GM10266 (cell line): Measurements from ENCODE around the gene ITPK1.
"Not testable (repeated sequence)": the region's sequence is repeated elsewhere in the genome, so short reads cannot be mapped to it uniquely, and the experiment has no call there.

Experiments used
- DNase-seq: peaks from one replicate; pipeline ENCODE4 v3.0.0; 2012; ENCODE audit errors: extremely low spot score
- TF ChIP-seq, protein P1 (sequence below): IDR thresholded peaks from 2 replicates; pipeline ENCODE4 v1.5.1; 2012; ENCODE audit warnings: mild to moderate bottlenecking, low read depth; ENCODE audit not compliant: control insufficient read depth, insufficient read depth; ENCODE audit errors: missing control alignments

ITPK1 gene

DNA sequence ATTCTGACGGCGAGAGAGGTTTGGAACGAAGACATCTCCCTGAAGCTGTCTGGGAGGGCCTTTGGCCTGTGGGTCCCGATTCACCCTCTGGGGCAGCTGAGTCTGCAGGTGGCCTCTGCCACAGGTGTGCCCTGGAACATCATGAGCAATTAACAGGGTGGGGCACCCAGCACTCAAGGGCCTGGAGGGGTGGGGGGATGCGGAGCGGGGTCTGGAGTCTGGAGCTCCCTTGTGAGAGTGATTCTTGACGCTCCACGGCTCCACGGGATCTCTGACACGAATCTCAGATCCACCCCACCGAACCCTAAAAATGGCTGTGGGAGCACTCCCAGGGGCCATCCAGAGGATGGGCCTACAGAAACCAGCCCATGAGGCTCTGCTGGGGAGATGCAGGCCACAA is 8.3 kb downstream of the ITPK1 start:
- TF ChIP-seq, protein P1, sequence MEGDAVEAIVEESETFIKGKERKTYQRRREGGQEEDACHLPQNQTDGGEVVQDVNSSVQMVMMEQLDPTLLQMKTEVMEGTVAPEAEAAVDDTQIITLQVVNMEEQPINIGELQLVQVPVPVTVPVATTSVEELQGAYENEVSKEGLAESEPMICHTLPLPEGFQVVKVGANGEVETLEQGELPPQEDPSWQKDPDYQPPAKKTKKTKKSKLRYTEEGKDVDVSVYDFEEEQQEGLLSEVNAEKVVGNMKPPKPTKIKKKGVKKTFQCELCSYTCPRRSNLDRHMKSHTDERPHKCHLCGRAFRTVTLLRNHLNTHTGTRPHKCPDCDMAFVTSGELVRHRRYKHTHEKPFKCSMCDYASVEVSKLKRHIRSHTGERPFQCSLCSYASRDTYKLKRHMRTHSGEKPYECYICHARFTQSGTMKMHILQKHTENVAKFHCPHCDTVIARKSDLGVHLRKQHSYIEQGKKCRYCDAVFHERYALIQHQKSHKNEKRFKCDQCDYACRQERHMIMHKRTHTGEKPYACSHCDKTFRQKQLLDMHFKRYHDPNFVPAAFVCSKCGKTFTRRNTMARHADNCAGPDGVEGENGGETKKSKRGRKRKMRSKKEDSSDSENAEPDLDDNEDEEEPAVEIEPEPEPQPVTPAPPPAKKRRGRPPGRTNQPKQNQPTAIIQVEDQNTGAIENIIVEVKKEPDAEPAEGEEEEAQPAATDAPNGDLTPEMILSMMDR: no peak
- DNase-seq: no peak

DNA sequence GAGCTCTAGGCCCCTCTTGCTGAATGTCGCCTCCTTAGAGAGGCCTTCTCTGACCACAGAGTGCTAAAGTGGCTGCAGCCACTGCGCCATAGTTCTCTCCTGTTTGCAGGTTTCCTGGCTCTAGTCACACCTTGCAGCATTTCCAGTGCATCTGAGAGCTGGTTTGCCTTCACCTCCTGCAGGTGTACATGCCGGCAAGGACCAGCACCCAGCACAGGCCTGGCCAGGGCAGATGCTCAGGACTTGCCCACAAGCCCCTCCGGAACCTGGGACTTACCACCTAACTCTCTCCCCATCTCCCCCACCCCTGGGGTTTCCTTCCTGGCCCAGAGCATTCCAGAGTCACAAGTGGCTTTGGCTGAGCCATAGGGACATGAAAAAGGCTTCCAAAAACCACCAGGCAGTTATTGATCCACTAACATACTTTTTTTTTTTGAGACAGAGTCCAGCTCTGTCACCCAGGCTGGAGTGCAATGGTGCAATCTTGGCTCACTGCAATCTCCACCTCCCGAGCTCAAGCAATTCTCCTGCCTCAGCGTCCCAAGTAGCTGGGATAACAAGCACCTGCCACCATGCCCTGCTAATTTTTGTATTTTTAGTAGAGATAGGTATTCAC is 9.1 kb downstream of the ITPK1 start:
- TF ChIP-seq, protein P1: no peak
- DNase-seq: no peak

DNA sequence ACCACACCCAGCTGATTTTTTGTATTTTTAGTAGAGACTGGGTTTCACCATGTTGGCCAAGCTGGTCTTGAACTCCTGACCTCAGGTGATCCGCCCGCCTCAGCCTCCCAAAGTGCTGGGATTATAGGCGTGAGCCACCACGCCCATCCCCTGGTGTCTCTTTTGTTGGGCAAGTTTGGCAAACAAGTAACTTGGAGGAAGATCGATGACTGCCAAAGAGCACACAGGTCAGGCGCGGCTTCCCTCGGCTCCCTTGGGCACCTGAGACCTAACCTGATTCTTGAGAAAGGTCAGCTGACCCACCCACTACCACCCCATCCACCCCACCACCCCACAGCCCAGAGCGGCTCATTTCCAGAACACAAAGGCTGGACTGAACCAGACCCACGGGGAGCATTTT is 9.9 kb downstream of the ITPK1 start:
- DNase-seq: not testable (repeated sequence)

DNA sequence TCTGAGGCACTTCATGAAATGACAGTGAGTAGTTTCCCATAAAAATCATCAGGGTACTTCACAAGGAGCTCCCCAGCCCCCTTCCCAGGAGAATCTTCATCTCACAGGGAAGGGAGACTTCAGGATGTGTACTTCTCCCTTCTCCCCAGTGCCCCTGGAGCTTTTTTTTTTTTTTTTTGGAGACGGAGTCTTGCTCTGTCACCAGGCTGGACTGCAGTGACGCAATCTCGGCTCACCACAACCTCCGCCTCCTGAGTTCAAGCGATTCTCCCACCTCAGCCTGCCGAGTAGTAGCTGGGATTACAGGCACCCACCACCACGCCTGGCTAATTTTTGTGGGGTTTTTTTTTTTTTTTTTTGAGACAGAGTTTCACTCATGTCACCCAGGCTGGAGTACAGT is 10.4 kb downstream of the ITPK1 start:
- DNase-seq: no peak
- TF ChIP-seq, protein P1: no peak

DNA sequence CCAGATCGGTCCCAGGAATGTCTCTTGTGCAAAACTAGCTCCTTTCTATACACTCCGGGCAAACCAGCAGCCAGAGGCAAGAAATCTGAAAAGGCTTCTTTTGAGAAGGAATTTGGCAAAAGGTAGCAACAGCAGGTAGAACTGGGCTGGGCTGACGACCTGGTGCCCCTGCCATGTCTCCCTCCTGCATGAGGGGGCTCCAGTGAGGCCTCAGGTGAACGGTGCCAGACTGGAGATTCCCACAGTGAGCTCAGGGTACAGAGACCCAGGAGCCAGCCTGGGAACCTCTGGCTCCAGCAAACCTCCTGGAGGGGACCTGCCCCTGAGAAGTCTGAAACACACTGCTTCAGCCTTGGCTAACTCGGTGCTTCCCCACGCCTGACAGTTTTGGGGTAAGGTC is 10.8 kb downstream of the ITPK1 start:
- TF ChIP-seq, protein P1: no peak
- DNase-seq: no peak

DNA sequence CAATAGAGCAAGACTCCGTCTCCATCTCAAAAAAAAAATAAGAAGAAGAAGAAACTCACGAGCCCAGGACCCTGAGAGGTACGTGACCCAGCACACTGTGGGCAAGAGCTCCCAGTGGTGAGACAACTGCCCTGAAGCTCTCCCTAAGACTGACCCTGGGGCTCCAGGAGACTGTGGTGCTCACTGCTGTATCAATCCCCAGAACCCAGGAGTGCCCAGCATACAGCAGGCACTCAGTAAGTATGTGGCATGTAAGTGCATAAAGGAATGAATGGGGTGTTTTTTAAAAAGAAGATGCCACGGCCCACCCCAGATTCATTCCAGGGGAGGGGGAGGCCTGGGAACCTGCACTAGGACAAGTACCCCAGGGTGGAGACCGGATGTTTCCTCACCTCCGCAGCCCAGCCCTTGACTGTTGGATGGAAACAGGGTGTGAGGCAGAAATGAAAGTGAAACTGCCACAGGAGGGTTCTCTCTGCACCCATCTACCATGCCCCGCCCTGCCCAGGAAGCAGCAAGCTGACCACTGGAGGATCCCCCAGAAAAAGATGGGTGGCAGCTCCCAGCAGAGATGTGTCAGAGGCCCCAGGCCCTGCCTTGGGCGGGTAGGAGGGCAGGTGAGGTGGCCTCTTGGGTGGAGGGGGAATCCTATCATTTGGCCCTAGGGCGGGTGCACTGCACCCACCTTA is 12.2 kb downstream of the ITPK1 start:
- peak; percentile 84 for DNase-seq
- TF ChIP-seq, protein P1: no peak

DNA sequence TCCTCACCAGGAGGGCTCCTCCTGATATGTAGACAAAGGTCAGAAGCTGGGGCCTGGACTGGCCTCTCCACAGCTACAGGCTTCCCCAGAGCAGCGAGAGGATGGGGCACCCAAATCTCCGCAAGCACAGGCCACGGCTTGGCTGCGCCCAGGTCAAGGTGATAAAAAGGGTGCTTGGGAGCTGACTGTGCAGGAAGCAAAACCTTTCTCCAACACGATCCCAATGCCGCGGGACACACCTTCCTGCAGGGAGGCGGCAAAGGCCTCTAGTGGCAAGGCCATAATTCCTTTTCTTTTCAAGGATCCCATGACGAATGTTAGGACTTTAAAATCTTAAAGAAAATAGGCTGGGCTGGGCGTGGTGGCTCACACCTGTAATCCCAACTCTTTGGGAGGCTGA is 13.6 kb downstream of the ITPK1 start:
- DNase-seq: no peak
- TF ChIP-seq, protein P1: no peak
